Uterus (tissue), 2 donors: ENCODE results near the gene KRTAP5-5.

Experiments
- CTCF ChIP-seq, 4 experiments: fragments of 200-600 bp in 2 of 4; fragments of 450-650 bp in 2 of 4; sonication (generic) in 2 of 4; IDR thresholded peaks; one replicate each; pipeline ENCODE4 v1.5.1; 2016 to 2019; ENCODE audit warnings: antibody characterized with exemption in 4 of 4, mild to moderate bottlenecking in 2 of 4, moderate library complexity in 1 of 4
- POLR2A ChIP-seq, 2 donors: fragments of 450-650 bp; IDR thresholded peaks; one replicate each; pipeline ENCODE4 v1.6.1; 2016; ENCODE audit warnings: antibody characterized with exemption in 2 of 2, mild to moderate bottlenecking in 1 of 2, moderate library complexity in 1 of 2

DNA sequence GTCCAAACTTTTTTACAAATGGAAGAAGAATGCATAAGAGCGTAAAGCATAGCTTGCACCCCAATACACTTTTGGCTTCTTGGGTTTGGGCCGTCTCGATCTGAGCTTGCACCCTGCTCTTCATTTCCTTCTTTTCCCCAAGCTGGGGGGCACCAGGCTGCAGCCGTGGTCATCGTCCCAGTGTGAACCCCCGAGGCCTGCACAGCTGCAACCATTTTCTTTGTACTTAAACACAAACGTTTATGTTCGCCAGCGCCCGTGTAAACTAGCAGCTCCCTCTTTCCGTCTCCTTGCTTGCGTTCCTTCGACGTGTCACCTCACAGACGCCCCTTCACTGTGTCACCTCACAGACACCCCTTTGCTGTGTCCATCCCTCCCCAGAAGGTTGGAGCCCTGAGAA, 10.1 kb downstream of the KRTAP5-5 start:
- TF ChIP-seq CTCF (IDR thresholded peaks at IDR 0.05) (no peak), POLR2A (IDR thresholded peaks at IDR 0.05) (no peak)
